H9 (cell line): ENCODE data around the gene FXYD2. TPM values are rescaled to one million over a fixed set of nuclear protein-coding genes. Genes with fewer than 3 reads are reported as not detected.

Experiments
- DNase-seq: peaks from one replicate; pipeline ENCODE4 v3.0.0-alpha.2; 2017
- H2AFZ ChIP-seq: one replicate; pipeline ENCODE4 v1.6.1; 2013; ENCODE audit warnings: mild to moderate bottlenecking, low read length, control low read depth, moderate library complexity
- H2AK5ac ChIP-seq: 2 replicates; pipeline ENCODE4 v1.6.1; 2013; ENCODE audit warnings: low read length, control low read depth, mixed read lengths; ENCODE audit not compliant: insufficient read length
- H2BK120ac ChIP-seq: one replicate; pipeline ENCODE4 v1.6.1; 2013; ENCODE audit warnings: low read depth, mild to moderate bottlenecking, low read length, control low read depth, inconsistent platforms; ENCODE audit not compliant: poor library complexity, severe bottlenecking
- H2BK12ac ChIP-seq: 2 replicates; pipeline ENCODE4 v1.6.1; 2013; ENCODE audit warnings: low read length, control low read depth, mixed read lengths, low read depth; ENCODE audit not compliant: insufficient read length
- H2BK15ac ChIP-seq: 2 replicates; pipeline ENCODE4 v1.6.1; 2013; ENCODE audit warnings: low read depth, low read length, control low read depth
- H2BK20ac ChIP-seq: one replicate; pipeline ENCODE4 v1.6.1; 2013; ENCODE audit warnings: low read depth, mild to moderate bottlenecking, low read length, control low read depth, inconsistent platforms; ENCODE audit not compliant: poor library complexity, severe bottlenecking
- H2BK5ac ChIP-seq: 2 replicates; pipeline ENCODE4 v1.6.1; 2013; ENCODE audit warnings: low read length, control low read depth, mixed read lengths; ENCODE audit not compliant: insufficient read length
- H3K14ac ChIP-seq: 2 replicates; pipeline ENCODE4 v1.6.1; 2013; ENCODE audit warnings: low read length, control low read depth; ENCODE audit not compliant: insufficient read depth
- H3K18ac ChIP-seq: 2 replicates; pipeline ENCODE4 v1.6.1; 2013; ENCODE audit warnings: low read depth, mild to moderate bottlenecking, mixed read lengths, low read length, control low read depth; ENCODE audit not compliant: insufficient read length
- H3K23ac ChIP-seq: 2 replicates; pipeline ENCODE4 v1.6.1; 2013; ENCODE audit warnings: low read length, control low read depth, mixed read lengths, low read depth; ENCODE audit not compliant: insufficient read length
- H3K23me2 ChIP-seq: 2 replicates; pipeline ENCODE4 v1.6.1; 2013; ENCODE audit warnings: low read depth, mild to moderate bottlenecking, mixed read lengths, low read length, control low read depth; ENCODE audit not compliant: insufficient read length, poor library complexity, severe bottlenecking
- H3K27ac ChIP-seq: 2 replicates; pipeline ENCODE4 v1.5.1; 2013; ENCODE audit warnings: low read length, control low read depth, mixed read lengths, low read depth; ENCODE audit not compliant: insufficient read length
- H3K27me3 ChIP-seq: 2 replicates; pipeline ENCODE4 v1.6.1; 2013; ENCODE audit warnings: low read length, control low read depth, inconsistent platforms; ENCODE audit not compliant: insufficient read depth
- H3K4ac ChIP-seq: 2 replicates; pipeline ENCODE4 v1.6.1; 2013; ENCODE audit warnings: low read depth, mild to moderate bottlenecking, control low read depth, inconsistent platforms, low read length, moderate library complexity
- H3K4me1 ChIP-seq: 2 replicates; pipeline ENCODE4 v1.6.1; 2013; ENCODE audit warnings: low read length, control low read depth, inconsistent platforms; ENCODE audit not compliant: insufficient read depth
- H3K4me2 ChIP-seq: 2 replicates; pipeline ENCODE4 v1.6.1; 2013; ENCODE audit warnings: low read length, control low read depth, mixed read lengths; ENCODE audit not compliant: insufficient read length, insufficient read depth
- H3K56ac ChIP-seq: 2 replicates; pipeline ENCODE4 v1.6.1; 2013; ENCODE audit warnings: low read depth, mild to moderate bottlenecking, mixed read lengths, low read length, control low read depth; ENCODE audit not compliant: insufficient read length
- H3K79me1 ChIP-seq: 2 replicates; pipeline ENCODE4 v1.6.1; 2013; ENCODE audit warnings: low read depth, mild to moderate bottlenecking, moderate library complexity, low read length, control low read depth, inconsistent platforms; ENCODE audit not compliant: insufficient read depth, poor library complexity, severe bottlenecking
- H3K79me2 ChIP-seq: 2 replicates; pipeline ENCODE4 v1.6.1; 2013; ENCODE audit warnings: low read length, control low read depth, inconsistent platforms; ENCODE audit not compliant: insufficient read depth
- H3K9ac ChIP-seq: 2 replicates; pipeline ENCODE4 v1.6.1; 2013; ENCODE audit warnings: low read length, control low read depth, mixed read lengths; ENCODE audit not compliant: insufficient read length; ENCODE audit errors: extremely low read depth
- H3K9me3 ChIP-seq: one replicate; pipeline ENCODE4 v1.6.1; 2013; ENCODE audit warnings: low read depth, low read length, inconsistent platforms; ENCODE audit not compliant: control insufficient read depth
- H3T11ph ChIP-seq: one replicate; pipeline ENCODE4 v1.6.1; 2013; ENCODE audit warnings: mild to moderate bottlenecking, low read length, control low read depth, inconsistent platforms
- H4K20me1 ChIP-seq: one replicate; pipeline ENCODE4 v1.6.1; 2013; ENCODE audit not compliant: control insufficient read depth, insufficient read length, insufficient read depth
- H4K5ac ChIP-seq: 2 replicates; pipeline ENCODE4 v1.6.1; 2013; ENCODE audit warnings: low read depth, mild to moderate bottlenecking, mixed read lengths, low read length, control low read depth; ENCODE audit not compliant: insufficient read length
- H4K8ac ChIP-seq: replicated peaks from 2 replicates; pipeline ENCODE4 v1.6.1; 2013; ENCODE audit warnings: low read length, control low read depth, mixed read lengths, low read depth; ENCODE audit not compliant: insufficient read length
- H4K91ac ChIP-seq: 2 replicates; pipeline ENCODE4 v1.6.1; 2013; ENCODE audit warnings: low read depth, mild to moderate bottlenecking, moderate library complexity, mixed read lengths, low read length, control low read depth; ENCODE audit not compliant: insufficient read length
- H3K27ac Mint-ChIP-seq, 3 experiments: 2 replicates in 2 of 3; 3 replicates in 1 of 3; pipeline ENCODE4 v1.8.0; 2020 to 2021; ENCODE audit warnings: mixed read lengths in 3 of 3, mild to moderate bottlenecking in 1 of 3, moderate library complexity in 1 of 3
- H3K27me3 Mint-ChIP-seq: 2 replicates; pipeline ENCODE4 v1.8.0; 2021; ENCODE audit warnings: low read depth, mild to moderate bottlenecking, moderate library complexity, mixed read lengths
- H3K36me3 Mint-ChIP-seq, 3 experiments: 2 replicates in 2 of 3; 3 replicates in 1 of 3; pipeline ENCODE4 v1.8.0; 2020 to 2021; ENCODE audit warnings: low read depth in 3 of 3, mixed read lengths in 3 of 3; ENCODE audit not compliant: insufficient read depth in 1 of 3
- H3K4me1 Mint-ChIP-seq, 2 experiments: 2 replicates each; pipeline ENCODE4 v1.8.0; 2020; ENCODE audit warnings: mixed read lengths in 2 of 2
- H3K4me3 Mint-ChIP-seq, 2 experiments: 2 replicates in 1 of 2; 3 replicates in 1 of 2; pipeline ENCODE4 v1.8.0; 2020 to 2021; ENCODE audit warnings: mild to moderate bottlenecking in 2 of 2, mixed read lengths in 2 of 2, moderate library complexity in 1 of 2
- H3K9me3 Mint-ChIP-seq, 2 experiments: 2 replicates in 1 of 2; 3 replicates in 1 of 2; pipeline ENCODE4 v1.8.0; 2020; ENCODE audit warnings: mild to moderate bottlenecking in 2 of 2, mixed read lengths in 2 of 2, moderate library complexity in 1 of 2
- CTCF ChIP-seq: fragments of 200-600 bp; sonication (generic); conservative IDR thresholded peaks from 3 replicates; pipeline ENCODE4 v1.8.0; 2021; ENCODE audit warnings: antibody characterized with exemption, mild to moderate bottlenecking
- WGBS: extraction: QIAGEN DNeasy Blood & Tissue Kit; methylation state at CpG from one replicate; pipeline ENCODE4 v1.1.7; 2013; ENCODE audit warnings: missing lambda C conversion rate, low lambda C conversion rate, mixed read lengths; ENCODE audit not compliant: insufficient read length; ENCODE audit errors: extremely low coverage; 5-methylcytosine and 5-hydroxymethylcytosine counted together
- total RNA-seq: library from RNA; stranded (reverse); gene quantifications from 2 replicates; pipeline ENCODE4 v1.2.1, GENCODE V29; 2021

FXYD2 gene
- total RNA-seq, 1 experiment from 2014 or later, result 0.79 TPM

GRCh38 chr11:117807482-117808327, 16.8 kb downstream of the FXYD2 start:
- H3K27me3 Mint-ChIP-seq, result peaks cover 38% of the 10 kb centered on the region
- Histone ChIP-seq H3K4me1 (no peaks in the 10 kb centered on the region), H2AFZ (no peak overlapping the region), H4K20me1 (no peaks in the 10 kb centered on the region), H3K23me2 (no peaks in the 10 kb centered on the region), H3K79me1 (no peaks in the 10 kb centered on the region), H2AK5ac (no peak overlapping the region), H4K5ac (no peak overlapping the region), H4K91ac (no peak overlapping the region), H3K27ac (no peak overlapping the region), H3T11ph (no peak overlapping the region), H3K56ac (no peak overlapping the region), H2BK120ac (no peak overlapping the region), H3K4me2 (no peak overlapping the region), H3K18ac (no peak overlapping the region), H3K27me3 (no peaks in the 10 kb centered on the region), H4K8ac (no peak overlapping the region), H2BK15ac (no peak overlapping the region), H3K4ac (no peak overlapping the region), H3K23ac (no peak overlapping the region), H3K9ac (no peak overlapping the region), H3K14ac (no peak overlapping the region), H3K9me3 (no peaks in the 10 kb centered on the region), H2BK12ac (no peak overlapping the region), H2BK20ac (no peak overlapping the region), H3K79me2 (no peaks in the 10 kb centered on the region), H2BK5ac (no peak overlapping the region)
- no CpG with 5 or more reads among the region's 22 CpGs for WGBS
- H3K4me1 Mint-ChIP-seq, result peaks cover 5 to 17% of the 10 kb centered on the region in 2 experiments
- peak; percentile 66 for DNase-seq
- no peaks in the 10 kb centered on the region for H3K36me3 Mint-ChIP-seq
- no peak overlapping the region for H3K27ac Mint-ChIP-seq
- H3K9me3 Mint-ChIP-seq, result no peaks in the 10 kb centered on the region
- TF ChIP-seq CTCF, result peak; percentile 93
- H3K4me3 Mint-ChIP-seq, result no peak overlapping the region
